ENCODE results near the gene PAX1. TPM values are rescaled to one million over a fixed set of nuclear protein-coding genes. Genes with fewer than 3 reads are reported as not detected.
A peak's percentile ranks its signal among the peaks of the same experiment; 100 is the strongest.

Gene PAX1
- total and polyA plus RNA-seq, 9 of the 15 experiments (the other 6 are each of a cell fraction or from before 2014, with no cell fraction given), result not detected

- TF ChIP-seq PTTG1 (tag; IDR thresholded peaks at IDR 0.05; ENCODE audit: low read depth), result no peak
- no peak for TF ChIP-seq FUS (optimal IDR thresholded peaks at IDR 0.05; ENCODE audit: low read depth, low read length)
Measured at GRCh38 chr20:21725892-21726291, 20.4 kb downstream of the PAX1 start (continued).

GRCh38 chr20:21729316-21729715 is 23.9 kb downstream of the PAX1 start:
- Histone ChIP-seq H3K9me3 (replicated peaks; ENCODE audit: control insufficient read depth, insufficient read depth, low read depth, low read length) (no peaks in the 10 kb centered on the region), H2AFZ (ENCODE audit: low read depth, low read length) (peak overlapping the region; percentile 45; the same call in 1 of the 2 replicates), H4K20me1 (replicated peaks; ENCODE audit: control insufficient read depth, insufficient read depth, low read length) (no peaks in the 10 kb centered on the region), H3K27ac (ENCODE audit: extremely low read depth, low read depth, low read length) (no peak overlapping the region), H3K9ac (ENCODE audit: insufficient read depth in 1 of 2, low read depth in 2 of 2, low read length in 2 of 2) (no peak overlapping the region), H3K4me2 (ENCODE audit: insufficient read depth, low read length) (no peak overlapping the region), H3K4me1 (replicated peaks in 1 of 2; ENCODE audit: control insufficient read depth in 2 of 2, insufficient read depth in 2 of 2, low read length in 2 of 2) (no peaks in the 10 kb centered on the region), H3K4me3 (no peak overlapping the region), H3K36me3 (ENCODE audit: control insufficient read depth, insufficient read depth, low read length) (no peaks in the 10 kb centered on the region), H3K9me1 (ENCODE audit: control insufficient read depth, insufficient read depth, low read length) (no peaks in the 10 kb centered on the region), H3K79me2 (ENCODE audit: control insufficient read depth, insufficient read depth, low read length) (no peaks in the 10 kb centered on the region), H3K27me3 (ENCODE audit: control insufficient read depth in 2 of 2, insufficient read depth in 2 of 2, low read length in 2 of 2) (no peaks in the 10 kb centered on the region)
- TF ChIP-seq HMG20A (CRISPR knock-in tag; conservative IDR thresholded peaks at IDR 0.05), result no peak
- no peak for TF ChIP-seq FOXK2 (conservative IDR thresholded peaks at IDR 0.05 in 1 of 2, IDR thresholded peaks at IDR 0.05 in 1 of 2; ENCODE audit: low read depth in 2 of 2)
- no peak for TF ChIP-seq RCOR1 (IDR thresholded peaks at IDR 0.05; ENCODE audit: borderline replicate concordance in 1 of 2, low read depth in 2 of 2, low read length in 2 of 2)
- no peak for TF ChIP-seq TAF9B (IDR thresholded peaks at IDR 0.05; ENCODE audit: partially characterized antibody)
- no peak for TF ChIP-seq MCM3 (IDR thresholded peaks at IDR 0.05)
- no peak for TF ChIP-seq ZNF583 (CRISPR knock-in tag; IDR thresholded peaks at IDR 0.05)
- TF ChIP-seq MITF (IDR thresholded peaks at IDR 0.05), result no peak
- no peak for TF ChIP-seq ZNF408 (CRISPR knock-in tag; IDR thresholded peaks at IDR 0.05; ENCODE audit: low read depth)
- no peak for TF ChIP-seq FOXA3 (CRISPR knock-in tag; conservative IDR thresholded peaks at IDR 0.05 in 1 of 2, IDR thresholded peaks at IDR 0.05 in 1 of 2)
- BruUV-seq (replicated peaks), result no TSS peak
- ChIA-PET POLR2A (no interaction called here), CTCF (ENCODE audit: low intra/inter-chr PET ratio) (no interaction called here)
- no peak for ATAC-seq
- 49% methylated on average over 9 of the region's 15 CpGs for WGBS (ENCODE audit: insufficient coverage, low coverage, missing lambda C conversion rate)
- DNase-seq (ENCODE audit: extremely low read depth in 1 of 4, low spot score in 3 of 4), result no peak
- intact Hi-C loops (cut with micrococcal nuclease), result no loop called here
- in situ Hi-C loops (cut with MboI), result no loop called here
- FAIRE-seq, result no peak
